GM18951 (cell line): ENCODE data around the gene PMPCA.

Experiments used
- POLR2A ChIP-seq: IDR thresholded peaks from 4 replicates; pipeline ENCODE4 v1.6.1; 2011; ENCODE audit warnings: mild to moderate bottlenecking; ENCODE audit not compliant: insufficient read length, insufficient read depth; ENCODE audit errors: extremely low read depth
- in situ Hi-C: fragments of 300-500 bp; cut with MboI; formaldehyde crosslinking; loops from one replicate; pipeline ENCODE4 v1.12.0; 2022; ENCODE audit warnings: low sequenced_read_pairs, mixed read lengths, inconsistent platforms; ENCODE audit not compliant: unreplicated experiment

The PMPCA gene

DNA sequence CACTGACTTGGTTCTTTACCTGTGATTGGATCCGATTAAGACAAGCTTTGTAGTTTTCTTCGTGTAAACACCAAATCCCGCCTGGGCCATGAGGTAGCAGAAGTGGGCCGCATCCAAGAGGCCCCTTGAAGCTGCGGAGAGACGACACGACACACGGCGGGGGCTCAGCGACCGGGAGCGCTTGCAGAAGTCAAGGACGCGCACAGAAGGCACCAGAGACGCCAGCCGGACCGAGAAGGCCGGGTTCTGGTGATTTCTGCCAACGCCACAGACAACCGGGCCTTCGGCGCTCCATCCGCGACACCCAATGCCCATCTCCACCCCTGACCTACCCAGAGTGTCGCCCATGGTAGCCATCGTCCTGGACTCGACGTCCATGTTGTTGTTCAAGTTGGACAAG lies 49.0 kb downstream of the PMPCA start:
- TF ChIP-seq POLR2A, result no peak
- in situ Hi-C loops, result no loop called here

- in situ Hi-C loops, result no loop called here
- no peak for TF ChIP-seq POLR2A
Observed at GRCh38 chr9:136460772-136461325, 50.4 kb downstream of the PMPCA start.

DNA sequence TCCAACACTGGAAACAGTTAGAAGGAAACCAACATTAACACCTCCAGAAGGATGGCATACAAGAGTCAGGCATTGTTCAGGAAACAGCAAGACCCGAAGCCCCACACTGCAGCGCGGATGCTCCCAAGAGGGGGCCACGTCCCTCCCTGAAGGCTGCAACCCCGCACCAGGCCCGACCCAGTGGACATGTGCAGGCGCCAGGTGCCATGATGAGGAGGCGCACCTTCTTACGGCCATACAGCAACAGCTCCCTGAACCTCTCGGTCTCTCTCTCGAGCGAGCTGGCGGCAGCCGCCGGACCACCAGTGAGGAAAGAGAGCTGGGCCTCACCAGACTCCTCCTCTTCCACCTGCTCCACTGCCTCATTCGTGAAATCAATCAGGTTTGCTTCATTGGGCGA lies 52.2 kb downstream of the PMPCA start:
- in situ Hi-C loops, result no loop called here
- no peak for TF ChIP-seq POLR2A

DNA sequence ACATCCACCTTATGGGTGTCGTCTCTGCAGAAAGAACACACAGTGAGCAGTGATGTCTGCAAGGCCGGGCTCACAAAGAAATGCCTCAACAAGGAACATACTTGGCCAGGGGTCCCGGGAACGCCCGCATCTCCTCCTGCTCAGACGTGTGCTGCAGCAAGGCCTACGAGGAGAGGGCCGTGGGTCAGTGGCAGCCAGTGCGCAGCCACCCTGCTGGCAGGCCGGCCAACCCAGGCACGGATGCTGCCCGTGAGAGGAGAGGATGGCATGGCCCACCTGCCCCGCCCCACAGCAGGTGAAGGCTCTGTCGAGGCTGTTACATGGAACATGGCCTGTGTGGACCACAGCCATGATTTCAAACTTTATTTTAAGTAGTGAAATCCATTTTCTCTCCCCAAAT lies 53.1 kb downstream of the PMPCA start:
- no peak for TF ChIP-seq POLR2A
- in situ Hi-C loops, result no loop called here

DNA sequence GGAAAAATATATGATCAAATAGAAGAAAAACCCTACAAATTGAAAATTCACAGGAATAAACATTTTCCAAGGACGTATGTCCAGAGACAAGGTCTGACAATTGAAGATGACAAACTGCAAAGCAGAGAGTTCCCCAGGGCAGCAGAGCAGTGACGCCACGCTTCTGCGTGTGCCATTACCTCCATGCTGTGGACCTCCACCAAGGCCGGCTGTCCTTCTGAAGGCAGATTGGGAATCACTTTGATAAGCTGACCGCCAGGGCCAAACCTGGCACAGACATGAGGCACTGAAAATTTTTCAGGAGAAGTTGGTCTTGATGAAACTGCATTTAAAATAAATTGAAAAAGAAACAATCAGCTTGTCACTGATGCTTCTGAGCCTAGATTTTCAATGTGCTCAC lies 53.8 kb downstream of the PMPCA start:
- in situ Hi-C loops, result no loop called here
- TF ChIP-seq POLR2A, result no peak

GRCh38 chr9:136465500-136466154 lies 55.2 kb downstream of the PMPCA start:
- TF ChIP-seq POLR2A, result no peak
- in situ Hi-C loops, result no loop called here

DNA sequence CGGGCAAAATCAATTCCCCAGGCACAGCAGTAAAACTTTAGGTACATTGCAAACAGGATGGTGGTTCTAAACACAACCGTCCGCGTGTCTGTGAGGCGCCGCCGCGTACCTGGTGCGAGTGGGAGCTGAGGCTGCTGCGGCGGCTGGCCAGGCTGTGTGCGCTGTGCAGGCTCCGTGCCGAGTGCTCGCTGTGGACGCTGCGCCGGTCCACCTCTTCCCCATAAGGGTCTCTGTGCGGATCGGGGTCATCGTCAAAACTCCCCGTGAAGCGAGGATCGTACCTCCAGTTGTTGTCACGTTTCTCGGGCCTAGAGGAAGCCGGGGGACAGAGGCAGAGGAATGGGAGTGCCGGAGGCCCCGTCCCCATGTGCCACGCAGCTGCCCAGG lies 55.7 kb downstream of the PMPCA start:
- in situ Hi-C loops, result no loop called here
- no peak for TF ChIP-seq POLR2A

DNA sequence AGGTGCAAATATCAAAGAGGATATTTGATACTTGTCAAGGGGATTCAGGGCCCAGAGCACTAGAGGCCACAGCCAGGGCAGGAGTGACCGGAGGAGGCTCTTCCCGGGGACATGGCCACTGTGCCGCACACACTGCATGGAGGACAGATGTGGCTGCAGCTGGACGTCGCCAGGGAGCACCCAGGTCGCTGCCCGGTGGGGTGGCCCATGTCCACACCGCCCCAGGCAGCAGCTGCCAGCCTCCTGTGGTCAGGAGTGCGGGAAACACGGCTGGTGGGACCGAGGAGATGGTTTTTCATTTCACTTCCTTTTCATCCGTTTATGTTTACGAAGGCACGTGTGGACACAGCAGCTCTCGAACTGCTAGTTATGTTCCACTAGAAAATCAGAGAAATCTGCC lies 57.3 kb downstream of the PMPCA start:
- in situ Hi-C loops, result no loop called here

GRCh38 chr9:136470356-136470755 lies 59.9 kb downstream of the PMPCA start:
- in situ Hi-C loops, result no loop called here
- TF ChIP-seq POLR2A, result no peak

More for the DNA sequence above, 57.3 kb downstream of the PMPCA start:
- TF ChIP-seq POLR2A, result no peak

GRCh38 chr9:136470792-136471469 lies 60.5 kb downstream of the PMPCA start:
- in situ Hi-C loops, result no loop called here

DNA sequence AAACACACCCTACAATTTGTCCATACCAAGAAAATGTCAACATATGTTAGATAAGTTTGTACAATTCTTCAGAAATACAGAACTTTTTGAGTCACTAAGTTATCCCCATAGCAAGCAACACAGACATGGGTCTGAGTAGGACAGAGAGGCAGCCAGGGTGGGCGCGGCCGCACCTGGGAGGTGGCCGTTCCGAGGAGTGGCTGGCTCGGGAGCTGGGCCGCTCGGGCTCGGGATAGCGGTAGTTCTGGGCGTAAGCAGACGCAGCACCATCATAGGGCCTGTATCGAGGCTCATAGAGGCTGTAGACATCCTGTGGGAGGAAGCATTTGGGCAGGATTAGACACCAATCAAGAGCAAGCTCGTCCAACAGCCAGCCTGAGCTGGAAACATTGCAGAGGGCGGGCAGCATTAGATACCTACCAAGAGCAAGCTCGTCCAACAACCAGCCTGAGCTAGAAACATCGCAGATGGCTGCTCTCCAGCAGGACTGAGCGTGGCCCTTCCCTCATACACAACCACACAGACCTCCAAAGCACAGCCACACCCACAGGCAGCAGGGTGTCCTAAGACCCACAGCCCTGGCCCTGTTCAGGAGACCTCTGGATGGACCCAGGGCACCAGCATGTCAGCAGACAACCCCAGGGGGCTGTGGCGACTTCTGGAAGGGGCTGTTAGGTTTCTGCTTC lies 61.5 kb downstream of the PMPCA start:
- in situ Hi-C loops, result no loop called here
- no peak for TF ChIP-seq POLR2A

More at GRCh38 chr9:136470792-136471469, 60.5 kb downstream of the PMPCA start:
- no peak for TF ChIP-seq POLR2A

DNA sequence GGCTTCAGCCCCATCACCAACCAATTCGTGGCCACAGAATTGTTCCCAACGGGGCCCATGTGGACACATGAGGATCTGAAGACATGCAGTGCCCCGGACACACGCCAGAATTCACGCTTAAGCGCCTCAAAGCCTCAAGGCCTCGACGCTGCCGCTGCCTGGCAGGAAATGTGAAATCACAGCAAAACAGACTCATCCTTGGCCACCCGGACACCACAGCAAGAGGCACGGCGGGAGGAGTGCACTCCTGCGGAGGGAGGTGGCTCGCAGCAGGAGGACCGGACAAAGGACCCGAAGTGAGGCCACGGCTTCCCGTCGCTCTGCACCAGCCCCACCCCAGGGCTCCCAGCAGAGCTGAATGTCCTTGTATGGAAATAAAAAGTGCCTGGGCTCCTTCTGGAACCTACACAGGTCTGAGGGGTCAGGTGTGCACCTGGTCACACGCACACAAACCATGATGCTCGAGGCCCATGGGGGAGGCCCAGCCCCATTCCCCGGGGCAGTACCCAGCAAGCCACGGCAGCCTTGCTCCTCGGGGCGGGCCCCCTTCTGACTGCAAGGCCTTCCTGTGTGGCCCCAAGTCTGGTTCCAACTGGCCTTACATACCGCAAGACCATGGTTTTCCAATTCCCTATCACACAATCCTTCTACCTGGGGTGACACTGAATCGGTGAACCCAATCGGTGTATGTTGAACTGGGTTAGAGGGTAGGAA lies 62.3 kb downstream of the PMPCA start:
- no peak for TF ChIP-seq POLR2A
- in situ Hi-C loops, result no loop called here

DNA sequence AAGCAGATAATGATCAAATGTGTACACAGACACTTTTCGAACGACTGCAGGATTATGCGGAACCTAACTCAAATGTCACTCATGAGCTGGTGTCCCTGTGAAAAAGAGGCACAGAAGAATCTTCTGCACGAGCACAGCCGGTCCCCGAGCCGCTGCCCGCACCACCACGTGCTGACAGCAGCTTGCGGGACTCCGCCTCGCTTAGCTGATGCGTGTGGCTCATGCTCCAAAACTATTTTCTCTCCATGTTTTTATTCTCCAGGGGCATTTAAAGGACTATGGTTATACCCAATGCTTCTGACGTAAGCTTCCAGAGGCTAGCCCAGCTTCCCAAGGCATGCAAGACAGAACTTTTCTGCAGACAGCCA lies 62.9 kb downstream of the PMPCA start:
- TF ChIP-seq POLR2A, result no peak
- in situ Hi-C loops, result no loop called here
